D341Med (cell line): ENCODE results near the gene MC1R.
"Not testable (repeated sequence)": the region's sequence is repeated elsewhere in the genome, so short reads cannot be mapped to it uniquely, and the experiment has no call there.

ENCODE experiments used
- DNase-seq: peaks from one replicate; pipeline ENCODE4 v3.0.0; 2012; ENCODE audit warnings: low spot score

The MC1R gene

DNA sequence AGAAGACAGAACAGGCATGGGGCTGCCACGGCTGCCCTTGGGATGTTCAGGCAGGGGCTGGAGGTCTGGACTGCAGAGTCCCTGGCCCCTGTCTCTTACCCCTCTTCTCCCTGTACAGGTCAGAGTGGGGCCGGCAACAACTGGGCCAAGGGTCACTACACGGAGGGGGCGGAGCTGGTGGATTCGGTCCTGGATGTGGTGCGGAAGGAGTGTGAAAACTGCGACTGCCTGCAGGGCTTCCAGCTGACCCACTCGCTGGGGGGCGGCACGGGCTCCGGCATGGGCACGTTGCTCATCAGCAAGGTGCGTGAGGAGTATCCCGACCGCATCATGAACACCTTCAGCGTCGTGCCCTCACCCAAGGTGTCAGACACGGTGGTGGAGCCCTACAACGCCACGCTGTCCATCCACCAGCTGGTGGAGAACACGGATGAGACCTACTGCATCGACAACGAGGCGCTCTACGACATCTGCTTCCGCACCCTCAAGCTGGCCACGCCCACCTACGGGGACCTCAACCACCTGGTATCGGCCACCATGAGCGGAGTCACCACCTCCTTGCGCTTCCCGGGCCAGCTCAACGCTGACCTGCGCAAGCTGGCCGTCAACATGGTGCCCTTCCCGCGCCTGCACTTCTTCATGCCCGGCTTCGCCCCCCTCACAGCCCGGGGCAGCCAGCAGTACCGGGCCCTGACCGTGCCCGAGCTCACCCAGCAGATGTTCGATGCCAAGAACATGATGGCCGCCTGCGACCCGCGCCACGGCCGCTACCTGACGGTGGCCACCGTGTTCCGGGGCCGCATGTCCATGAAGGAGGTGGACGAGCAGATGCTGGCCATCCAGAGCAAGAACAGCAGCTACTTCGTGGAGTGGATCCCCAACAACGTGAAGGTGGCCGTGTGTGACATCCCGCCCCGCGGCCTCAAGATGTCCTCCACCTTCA, 16.2 kb downstream of the MC1R start:
- no peak for DNase-seq

GRCh38 chr16:89935620-89936019, 17.0 kb downstream of the MC1R start:
- DNase-seq: not testable (repeated sequence)

DNA sequence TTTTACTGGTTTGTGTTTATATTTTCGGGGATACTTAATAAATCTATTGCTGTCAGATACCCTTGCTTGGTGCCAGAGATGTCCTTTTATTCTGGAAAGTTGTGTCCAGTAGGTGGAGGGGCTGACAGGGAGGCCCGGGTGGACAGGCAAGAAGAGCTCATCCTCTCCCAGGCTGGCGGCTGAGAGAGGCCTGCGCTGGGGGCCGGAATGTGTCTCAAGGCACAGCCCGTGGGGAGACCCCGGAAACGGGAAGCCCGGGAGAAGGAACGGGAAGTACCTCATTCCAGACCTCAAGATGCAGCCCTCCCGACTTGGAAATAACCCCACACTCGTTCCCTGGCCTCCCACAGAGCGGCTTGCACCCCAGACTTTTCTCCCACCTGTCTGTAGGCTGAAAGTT, 17.4 kb downstream of the MC1R start:
- DNase-seq: no peak

- DNase-seq: no peak
Measured at GRCh38 chr16:89936508-89936907, 17.8 kb downstream of the MC1R start.

DNA sequence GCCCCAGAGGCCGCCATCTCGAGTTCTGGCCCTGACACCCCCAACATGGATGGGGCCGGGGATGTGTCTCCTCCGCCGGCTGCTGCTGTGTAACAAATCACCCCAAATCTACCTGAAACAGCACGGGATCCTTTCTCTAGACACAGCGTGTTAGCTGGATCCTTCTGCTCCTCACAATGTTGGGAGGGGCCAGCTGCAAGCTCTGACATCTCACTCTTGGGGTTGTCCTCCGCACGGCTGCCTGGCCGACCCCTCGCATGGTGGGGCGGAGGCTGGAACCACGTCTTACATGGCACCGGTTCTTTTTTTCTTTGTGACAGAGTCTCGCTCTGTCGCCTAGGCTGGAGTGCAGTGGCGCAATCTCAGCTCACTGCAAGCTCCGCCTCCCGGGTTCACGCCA, 18.3 kb downstream of the MC1R start:
- DNase-seq: no peak

DNA sequence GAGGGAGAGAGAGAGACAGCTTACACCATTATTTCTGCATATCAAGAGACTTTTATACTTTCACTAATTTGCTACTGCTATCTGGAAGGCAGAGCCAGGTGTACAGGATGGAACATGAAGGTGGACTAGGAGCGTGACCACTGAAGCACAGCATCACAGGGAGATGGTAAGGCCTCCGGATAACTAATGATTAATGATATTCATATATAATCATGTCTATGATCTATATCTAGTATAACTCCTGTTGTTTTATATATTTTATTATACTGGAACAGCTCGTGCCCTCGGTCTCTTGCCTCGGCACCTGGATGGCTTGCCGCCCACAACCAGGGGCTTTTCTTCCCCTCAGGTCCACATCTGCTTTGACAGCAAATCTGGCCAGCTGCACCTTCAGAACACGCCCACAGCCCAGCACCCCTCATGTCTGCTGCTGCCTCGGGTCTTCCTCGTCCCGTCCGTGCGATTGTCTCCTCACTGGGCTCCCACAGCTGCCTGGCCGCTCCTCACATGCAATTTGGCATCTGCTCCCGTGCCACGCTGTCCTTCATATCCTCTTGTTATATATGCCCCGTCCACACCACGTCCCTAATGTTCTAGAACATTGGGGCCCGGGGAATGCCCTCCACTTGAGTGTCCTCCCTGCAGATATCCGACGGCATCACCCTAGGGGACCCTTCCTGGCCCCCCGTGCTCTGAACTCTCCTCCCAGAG, 19.7 kb downstream of the MC1R start:
- DNase-seq: no peak

DNA sequence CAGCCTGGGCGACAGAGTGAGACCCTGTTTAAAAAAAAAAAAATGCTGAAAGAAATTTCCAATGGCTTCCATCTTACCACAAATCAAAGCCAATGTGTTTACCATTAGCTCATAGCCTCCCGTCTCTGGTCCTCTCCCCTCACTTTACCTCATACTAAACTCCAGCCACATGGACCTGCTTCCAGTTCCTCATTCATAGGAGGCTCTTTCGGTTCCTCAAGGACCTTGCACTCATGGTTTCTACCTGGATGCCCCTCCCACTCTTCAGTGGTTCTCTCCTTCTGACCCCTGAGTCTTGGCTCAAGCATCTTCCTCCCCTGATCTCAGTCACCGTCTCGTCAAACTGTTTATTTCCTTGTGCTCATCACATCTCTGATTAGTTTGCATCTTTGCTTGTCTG, 26.1 kb downstream of the MC1R start:
- DNase-seq: no peak

DNA sequence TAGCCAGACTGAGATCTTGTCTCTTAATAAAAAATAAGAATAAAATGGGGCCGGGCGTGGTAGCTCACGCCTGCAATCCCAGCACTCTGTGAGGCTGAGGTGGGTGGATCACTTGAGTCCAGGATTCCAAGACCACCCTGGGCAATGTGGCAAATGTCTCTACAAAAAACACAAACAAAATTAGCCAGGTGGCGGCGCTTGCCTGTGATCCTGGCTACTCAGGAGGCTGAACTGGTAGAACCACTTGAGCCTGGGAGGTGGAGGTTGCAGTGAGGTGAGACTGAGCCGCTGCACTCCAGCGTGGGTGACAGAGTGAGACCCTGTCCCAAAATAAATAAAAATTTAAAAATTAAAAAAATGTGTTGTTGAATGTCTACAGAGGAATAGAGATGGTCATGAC, 27.0 kb downstream of the MC1R start:
- DNase-seq: no peak

- no peak for DNase-seq
Measured at GRCh38 chr16:89946515-89946914, 27.9 kb downstream of the MC1R start.

DNA sequence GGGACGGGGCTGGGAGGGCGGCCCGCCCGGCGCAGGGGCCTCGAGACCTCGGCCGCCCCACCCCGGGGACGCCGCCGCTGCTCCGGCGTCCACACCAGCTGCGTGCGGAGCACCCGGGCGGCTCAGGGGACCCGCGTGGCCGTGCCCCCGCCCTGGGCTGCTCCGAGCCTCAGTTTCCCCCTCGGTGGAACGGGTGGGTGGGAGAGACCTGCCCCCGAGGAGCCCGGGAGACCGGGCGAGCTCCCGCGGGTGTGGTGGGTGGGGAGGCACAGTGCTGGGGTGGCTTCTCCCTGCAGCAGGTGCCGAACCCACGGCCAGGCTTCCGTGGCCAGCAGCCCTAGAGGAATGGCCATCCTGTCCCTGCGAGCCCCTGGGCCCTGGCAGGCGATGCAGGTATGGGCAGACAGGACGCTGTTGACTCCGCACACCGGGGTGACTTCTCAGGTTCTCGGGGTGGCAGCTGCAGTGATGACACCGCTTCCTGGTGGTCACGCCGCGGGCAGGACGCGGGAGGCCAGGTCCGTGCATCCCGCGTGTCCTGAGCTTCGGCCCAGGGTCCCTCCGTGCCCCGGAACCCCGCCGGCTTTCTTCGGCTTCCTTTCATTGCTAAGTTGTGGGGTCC, 30.6 kb downstream of the MC1R start:
- peak; percentile 72 for DNase-seq

- no peak for DNase-seq
Measured at GRCh38 chr16:89949756-89950155, 31.1 kb downstream of the MC1R start.

DNA sequence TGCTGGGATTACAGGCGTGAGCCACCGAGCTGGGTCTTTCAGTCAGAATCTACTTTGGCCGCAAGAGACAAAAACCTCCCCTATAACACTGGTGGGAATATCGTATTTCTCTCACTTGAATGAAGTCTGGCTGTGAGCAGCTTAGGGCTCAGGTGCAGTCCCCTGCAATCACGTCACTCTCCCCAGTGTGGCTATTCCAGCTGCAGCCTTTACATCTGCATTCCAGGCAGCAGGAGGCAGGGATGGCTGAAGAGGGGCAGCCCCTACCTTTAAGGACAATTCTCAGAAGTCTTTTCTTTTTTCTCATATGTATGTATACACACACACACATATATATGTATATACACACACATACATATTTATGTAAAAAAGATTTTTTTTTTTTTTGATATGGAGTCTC, 32.8 kb downstream of the MC1R start:
- no peak for DNase-seq

DNA sequence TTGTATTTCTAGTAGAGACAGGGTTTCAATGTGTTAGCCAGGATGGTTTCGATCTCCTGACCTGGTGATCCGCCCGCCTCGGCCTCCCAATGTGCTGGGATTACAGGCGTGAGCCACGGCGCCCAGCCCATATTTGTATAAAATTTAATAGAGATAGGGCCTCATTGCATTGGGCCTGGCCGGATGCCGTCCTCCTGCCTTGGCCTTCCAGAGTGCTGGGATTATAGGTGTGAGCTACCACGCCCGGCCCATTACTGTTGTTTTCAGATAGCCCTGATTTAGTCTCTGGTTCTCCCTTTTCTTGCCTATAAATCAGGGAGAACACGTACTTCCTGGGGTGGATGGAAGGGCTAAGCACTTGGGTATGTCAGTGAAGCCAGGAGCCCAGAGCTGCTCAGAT, 33.4 kb downstream of the MC1R start:
- no peak for DNase-seq

- no peak for DNase-seq
Measured at GRCh38 chr16:89952551-89952950, 33.9 kb downstream of the MC1R start.

DNA sequence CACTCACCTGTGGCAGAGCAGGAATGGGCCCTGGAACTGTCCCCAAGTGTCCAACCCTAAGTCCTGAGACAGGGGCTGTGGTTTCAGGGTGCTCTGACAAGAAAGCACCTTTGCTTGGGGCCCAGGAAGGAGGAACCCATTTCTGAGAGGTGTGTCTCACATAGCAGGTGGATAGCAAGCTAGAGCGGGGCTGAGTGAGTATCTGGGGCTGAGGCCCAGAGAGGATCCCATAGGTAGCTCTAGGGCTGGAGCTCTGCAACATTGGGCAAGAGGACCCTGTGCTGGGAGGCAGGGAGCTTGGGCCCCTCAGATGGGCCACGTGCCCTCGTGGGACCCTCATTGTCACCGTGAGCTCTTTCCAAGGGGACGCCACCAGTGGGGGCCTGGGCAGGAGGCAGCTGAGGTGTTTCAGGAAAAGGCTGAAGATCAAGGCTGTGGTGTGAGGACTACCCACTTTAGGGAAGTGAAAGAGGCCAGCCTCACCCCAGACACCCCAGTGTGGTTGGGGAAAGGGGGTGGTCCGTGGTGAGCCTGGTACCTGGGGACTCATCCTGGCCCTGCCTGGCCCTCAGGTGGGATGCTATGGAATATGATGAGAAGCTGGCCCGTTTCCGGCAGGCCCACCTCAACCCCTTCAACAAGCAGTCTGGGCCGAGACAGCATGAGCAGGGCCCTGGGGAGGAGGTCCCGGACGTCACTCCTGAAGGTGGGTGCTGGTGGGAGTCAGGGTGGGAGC, 35.2 kb downstream of the MC1R start:
- no peak for DNase-seq

DNA sequence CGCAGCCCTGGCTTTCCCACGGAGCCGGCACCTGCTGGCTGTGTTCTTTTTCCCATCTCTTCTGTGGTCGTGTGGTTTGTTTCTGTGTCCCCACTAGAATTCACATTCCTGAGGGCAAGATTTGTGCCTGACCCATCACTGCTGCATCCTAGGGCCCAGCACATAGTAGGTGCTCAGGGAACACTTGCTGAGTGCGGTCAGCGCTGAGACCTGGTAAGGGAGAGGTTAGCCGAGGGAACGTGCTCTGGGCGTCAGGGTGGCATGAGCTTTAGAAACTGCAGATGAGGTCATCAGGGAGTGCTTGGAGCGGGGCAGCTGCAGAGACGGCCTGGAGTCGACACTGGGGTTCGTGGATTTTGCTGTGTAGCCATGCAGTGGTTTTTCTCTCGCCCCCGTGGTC, 35.8 kb downstream of the MC1R start:
- DNase-seq: no peak

- no peak for DNase-seq
Measured at GRCh38 chr16:89955001-89955685, 36.5 kb downstream of the MC1R start.

DNA sequence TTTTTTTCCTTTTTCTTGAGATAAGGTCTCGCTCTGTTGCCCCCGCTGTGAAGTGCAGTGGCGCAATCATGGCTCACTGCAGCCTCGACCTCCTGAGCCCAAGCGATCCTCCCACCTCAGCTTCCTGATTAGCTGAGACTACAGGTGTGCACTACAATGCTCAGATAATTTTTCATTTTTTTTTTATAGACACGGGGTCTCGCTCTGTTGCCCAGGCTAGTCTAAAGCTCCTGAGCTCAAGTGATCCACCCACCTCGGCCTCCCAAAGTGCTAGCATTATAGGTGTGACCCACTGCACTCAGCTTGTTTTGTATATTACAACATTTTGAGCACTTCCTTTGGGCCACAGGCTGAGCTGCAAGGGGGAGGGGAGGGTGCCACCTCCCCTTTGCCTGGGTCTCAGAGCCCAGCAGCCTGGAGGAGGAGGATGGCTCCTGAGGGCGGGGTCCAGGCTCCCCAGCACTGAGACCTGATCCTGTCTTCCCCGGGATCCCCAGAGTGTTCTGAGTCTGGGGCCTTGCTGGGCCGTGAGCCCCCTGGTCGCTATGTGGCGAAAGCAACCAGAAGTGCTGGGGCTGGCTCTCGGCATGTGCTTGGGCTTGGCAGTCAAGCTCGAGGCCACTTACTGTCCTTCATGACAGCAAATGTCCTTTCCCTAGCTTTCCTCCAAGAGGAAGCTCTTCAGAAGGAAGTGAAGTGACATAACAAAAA, 38.0 kb downstream of the MC1R start:
- no peak for DNase-seq

- DNase-seq: no peak
Measured at GRCh38 chr16:89957216-89957785, 38.6 kb downstream of the MC1R start.

- peak; percentile 61 for DNase-seq
Measured at GRCh38 chr16:89958068-89958467, 39.4 kb downstream of the MC1R start.

DNA sequence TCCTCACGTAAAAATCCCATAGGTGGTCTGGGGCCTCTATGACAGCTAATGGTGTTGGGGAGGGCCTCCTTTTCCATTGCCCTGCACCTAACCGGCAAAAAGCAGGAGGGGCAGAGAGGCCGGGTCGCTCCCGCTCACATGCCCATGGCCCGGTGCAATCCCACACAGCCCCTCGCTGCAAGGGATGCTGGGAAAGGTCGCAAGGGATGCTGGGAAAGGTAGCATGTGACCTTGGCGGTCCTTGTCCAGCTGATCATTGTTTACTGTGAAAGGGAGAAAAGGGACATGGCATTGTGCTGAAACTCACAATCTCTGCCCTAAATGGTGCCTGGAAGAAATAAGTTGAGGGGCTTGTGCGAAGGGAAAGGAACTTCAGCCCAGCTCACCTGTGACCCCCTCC, 39.9 kb downstream of the MC1R start:
- no peak for DNase-seq
